Mammary epithelial cell (primary cell): ENCODE results near the gene CYP4A11.
"Not testable (repeated sequence)": the region's sequence is repeated elsewhere in the genome, so short reads cannot be mapped to it uniquely, and the experiment has no call there.

Experiments
- EZH2 ChIP-seq: IDR thresholded peaks from 2 replicates; pipeline ENCODE4 v1.6.1; 2012; ENCODE audit warnings: low read length, inconsistent platforms, borderline replicate concordance
- TF ChIP-seq, protein P1 (sequence below), 2 donors: IDR thresholded peaks in 1 of 2; conservative IDR thresholded peaks in 1 of 2; 2 replicates each; pipeline ENCODE4 v1.5.1; 2011 to 2012; ENCODE audit warnings: inconsistent platforms in 2 of 2, low read length in 2 of 2, mild to moderate bottlenecking in 2 of 2, control low read depth in 1 of 2, low read depth in 1 of 2; ENCODE audit not compliant: insufficient read depth in 1 of 2; ENCODE audit errors: extremely low read depth in 1 of 2

DNA sequence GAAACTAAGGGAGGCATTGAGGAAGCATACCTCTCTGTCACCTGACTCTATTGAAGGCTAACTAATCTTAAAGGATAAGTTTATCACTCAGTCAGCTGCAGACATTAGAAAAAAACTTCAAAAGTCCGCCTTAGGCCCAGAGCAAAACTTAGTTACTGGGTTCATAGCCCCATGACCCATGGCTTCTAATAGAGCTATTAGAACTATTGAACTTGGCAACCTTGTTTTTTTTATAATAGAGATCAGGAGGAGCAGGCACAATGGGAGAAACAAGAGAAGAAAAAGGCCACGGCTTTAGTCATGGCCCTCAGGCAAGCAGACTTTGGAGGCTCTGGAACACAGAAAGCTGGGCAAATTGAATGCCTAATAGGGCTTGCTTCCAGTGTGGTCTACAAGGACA is 13.8 kb upstream of the CYP4A11 start:
- TF ChIP-seq, protein P1, sequence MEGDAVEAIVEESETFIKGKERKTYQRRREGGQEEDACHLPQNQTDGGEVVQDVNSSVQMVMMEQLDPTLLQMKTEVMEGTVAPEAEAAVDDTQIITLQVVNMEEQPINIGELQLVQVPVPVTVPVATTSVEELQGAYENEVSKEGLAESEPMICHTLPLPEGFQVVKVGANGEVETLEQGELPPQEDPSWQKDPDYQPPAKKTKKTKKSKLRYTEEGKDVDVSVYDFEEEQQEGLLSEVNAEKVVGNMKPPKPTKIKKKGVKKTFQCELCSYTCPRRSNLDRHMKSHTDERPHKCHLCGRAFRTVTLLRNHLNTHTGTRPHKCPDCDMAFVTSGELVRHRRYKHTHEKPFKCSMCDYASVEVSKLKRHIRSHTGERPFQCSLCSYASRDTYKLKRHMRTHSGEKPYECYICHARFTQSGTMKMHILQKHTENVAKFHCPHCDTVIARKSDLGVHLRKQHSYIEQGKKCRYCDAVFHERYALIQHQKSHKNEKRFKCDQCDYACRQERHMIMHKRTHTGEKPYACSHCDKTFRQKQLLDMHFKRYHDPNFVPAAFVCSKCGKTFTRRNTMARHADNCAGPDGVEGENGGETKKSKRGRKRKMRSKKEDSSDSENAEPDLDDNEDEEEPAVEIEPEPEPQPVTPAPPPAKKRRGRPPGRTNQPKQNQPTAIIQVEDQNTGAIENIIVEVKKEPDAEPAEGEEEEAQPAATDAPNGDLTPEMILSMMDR (conservative IDR thresholded peaks at IDR 0.05 in 1 of 2, IDR thresholded peaks at IDR 0.05 in 1 of 2; ENCODE audit: extremely low read depth in 1 of 2, insufficient read depth in 1 of 2, low read depth in 1 of 2, low read length in 2 of 2): not testable (repeated sequence)
- TF ChIP-seq EZH2: not testable (repeated sequence)
